ENCODE results near the gene EIF4G3. TPM values are rescaled to one million over a fixed set of nuclear protein-coding genes. Genes with fewer than 3 reads are reported as not detected.
A peak's percentile ranks its signal among the peaks of the same experiment; 100 is the strongest.

Gene EIF4G3
- total RNA-seq, 1 experiment from 2014 or later, result 87.6 TPM

DNA sequence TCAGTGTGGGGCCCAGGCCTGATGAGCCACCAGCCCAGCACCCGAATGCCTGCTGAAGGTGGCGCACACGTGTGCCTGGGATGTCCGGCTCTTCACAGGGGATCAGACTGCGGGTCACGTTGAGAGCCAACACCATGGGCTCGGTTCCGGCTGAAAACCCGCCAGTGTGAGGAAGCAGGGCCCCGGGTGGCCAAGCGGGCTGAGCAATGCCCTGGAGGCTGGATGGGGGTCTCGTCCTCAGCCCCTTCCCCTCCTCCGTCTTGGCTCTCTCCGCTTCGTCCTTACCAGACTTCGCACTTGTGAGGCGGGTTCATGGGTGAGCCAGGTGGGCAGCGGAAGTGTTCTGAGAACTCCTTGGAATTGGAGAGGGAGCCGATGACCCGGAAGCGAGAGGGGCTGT lies 43.0 kb upstream of the EIF4G3 start:
- BruUV-seq (replicated peaks), result no TSS peak
- CTCF ChIA-PET, result interaction anchor here (0.6 to 0.7 kb wide), 2 partner anchors 269 to 376 kb away, joined by 3 read pairs; no protein-coding TSS in a partner anchor
- Mint-ChIP-seq H3K27me3 (ENCODE audit: insufficient read depth, unreplicated experiment) (no peaks in the 10 kb centered on the region), H3K9me3 (ENCODE audit: unreplicated experiment) (no peaks in the 10 kb centered on the region), H3K36me3 (ENCODE audit: insufficient read depth, unreplicated experiment) (peaks cover 37% of the 10 kb centered on the region), H3K4me1 (ENCODE audit: insufficient read depth, unreplicated experiment) (no peaks in the 10 kb centered on the region), H3K27ac (ENCODE audit: low read depth, unreplicated experiment) (no peak overlapping the region), H3K4me3 (ENCODE audit: unreplicated experiment) (no peak overlapping the region)
- POLR2A ChIA-PET, result no interaction called here
- no peak for DNase-seq (ENCODE audit: unreplicated experiment)
- TF ChIP-seq, protein P1, sequence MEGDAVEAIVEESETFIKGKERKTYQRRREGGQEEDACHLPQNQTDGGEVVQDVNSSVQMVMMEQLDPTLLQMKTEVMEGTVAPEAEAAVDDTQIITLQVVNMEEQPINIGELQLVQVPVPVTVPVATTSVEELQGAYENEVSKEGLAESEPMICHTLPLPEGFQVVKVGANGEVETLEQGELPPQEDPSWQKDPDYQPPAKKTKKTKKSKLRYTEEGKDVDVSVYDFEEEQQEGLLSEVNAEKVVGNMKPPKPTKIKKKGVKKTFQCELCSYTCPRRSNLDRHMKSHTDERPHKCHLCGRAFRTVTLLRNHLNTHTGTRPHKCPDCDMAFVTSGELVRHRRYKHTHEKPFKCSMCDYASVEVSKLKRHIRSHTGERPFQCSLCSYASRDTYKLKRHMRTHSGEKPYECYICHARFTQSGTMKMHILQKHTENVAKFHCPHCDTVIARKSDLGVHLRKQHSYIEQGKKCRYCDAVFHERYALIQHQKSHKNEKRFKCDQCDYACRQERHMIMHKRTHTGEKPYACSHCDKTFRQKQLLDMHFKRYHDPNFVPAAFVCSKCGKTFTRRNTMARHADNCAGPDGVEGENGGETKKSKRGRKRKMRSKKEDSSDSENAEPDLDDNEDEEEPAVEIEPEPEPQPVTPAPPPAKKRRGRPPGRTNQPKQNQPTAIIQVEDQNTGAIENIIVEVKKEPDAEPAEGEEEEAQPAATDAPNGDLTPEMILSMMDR (IDR thresholded peaks at IDR 0.05; ENCODE audit: unreplicated experiment), result no peak
- intact Hi-C loops (cut with micrococcal nuclease), result no loop called here

DNA sequence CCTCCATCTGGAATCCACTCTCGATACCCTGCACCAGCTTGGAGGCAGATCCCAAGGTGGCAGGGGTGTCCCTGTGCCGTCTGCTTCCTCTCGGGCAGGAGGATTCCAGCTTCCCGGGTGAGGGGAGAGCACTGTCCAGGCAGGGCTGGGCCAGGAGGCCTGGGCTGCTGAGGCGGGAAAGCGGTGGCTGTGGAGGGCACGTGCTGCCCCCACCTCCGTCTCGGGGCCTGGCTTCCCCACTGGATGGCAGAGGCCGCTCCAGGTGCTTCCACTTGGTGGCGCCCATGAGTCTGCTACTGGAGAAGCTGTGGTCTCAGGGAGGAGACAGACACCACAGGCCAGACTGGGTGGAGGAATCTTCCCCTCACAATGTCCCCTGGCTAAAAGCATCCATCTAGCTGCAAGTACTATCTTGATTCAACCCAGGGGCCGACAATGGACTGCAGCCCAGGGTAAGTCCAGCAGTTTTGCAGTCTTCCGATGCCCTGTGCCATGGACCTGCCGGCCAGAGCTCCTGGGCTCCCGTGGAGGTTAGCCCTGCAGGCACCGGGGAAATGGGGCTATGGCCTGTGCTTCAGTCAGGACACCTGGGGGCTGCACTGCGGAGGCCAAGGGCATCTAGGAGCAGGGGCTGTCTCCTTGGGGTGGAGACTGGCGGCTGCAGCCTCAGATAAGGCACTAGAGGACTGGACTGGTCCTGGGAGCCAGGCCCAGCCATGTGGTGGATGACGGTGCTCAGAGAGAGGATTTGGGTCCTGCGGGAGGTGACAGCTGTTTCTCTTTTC lies 41.3 kb upstream of the EIF4G3 start:
- BruUV-seq (replicated peaks), result no TSS peak
- no peak overlapping the region for H3K4me3 Mint-ChIP-seq (ENCODE audit: unreplicated experiment)

DNA sequence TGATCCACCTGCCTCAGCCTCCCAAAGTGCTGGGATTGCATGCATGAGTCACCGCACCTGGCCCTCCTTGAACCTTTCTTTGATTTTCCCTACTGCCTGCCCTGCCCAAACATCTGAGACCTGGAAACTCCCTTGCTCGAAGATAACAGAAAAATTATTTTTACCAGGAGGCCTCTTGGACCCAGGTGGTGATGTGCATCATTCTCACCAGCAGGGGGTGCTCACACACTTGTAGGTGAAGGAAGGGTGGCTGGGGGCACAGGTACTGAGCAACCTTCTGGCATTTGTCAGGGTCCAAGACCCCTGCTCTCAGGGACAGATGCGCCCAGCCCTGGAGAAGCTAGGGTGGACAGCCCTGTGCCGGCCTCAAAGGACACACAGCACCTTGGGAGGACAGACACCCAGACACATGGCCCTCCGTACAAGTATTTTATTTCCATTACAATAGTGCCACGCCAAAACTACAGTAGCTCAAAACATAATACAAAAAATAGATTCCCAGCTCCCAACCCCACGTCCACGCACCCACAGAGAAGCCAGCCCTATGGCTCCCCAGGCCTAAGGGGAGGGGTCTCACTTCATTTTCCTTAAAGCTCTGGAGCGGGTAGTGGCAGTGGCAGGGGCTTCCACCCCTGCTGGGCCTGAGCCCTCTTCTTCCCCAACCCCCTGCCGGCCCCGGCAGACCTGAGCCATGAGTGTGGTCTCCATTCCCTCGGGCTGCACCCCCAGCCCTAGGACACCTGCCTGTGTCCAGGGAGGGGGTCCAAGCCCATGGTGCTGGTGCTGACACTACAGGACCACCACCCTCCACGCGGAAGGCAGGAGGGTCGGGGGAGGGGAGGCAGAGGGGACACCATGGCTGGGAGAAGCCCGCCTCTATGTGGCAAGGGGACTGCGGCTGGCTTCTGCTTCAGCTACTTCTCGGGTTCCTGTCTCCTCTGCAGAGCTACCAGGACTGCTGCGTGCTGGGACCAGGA lies 40.4 kb upstream of the EIF4G3 start:
- no TSS peak for BruUV-seq (replicated peaks)
- TF ChIP-seq, protein P1 (IDR thresholded peaks at IDR 0.05; ENCODE audit: unreplicated experiment), result peak; percentile 87
- Mint-ChIP-seq H3K27ac (ENCODE audit: low read depth, unreplicated experiment) (no peak overlapping the region), H3K27me3 (ENCODE audit: insufficient read depth, unreplicated experiment) (no peaks in the 10 kb centered on the region), H3K4me1 (ENCODE audit: insufficient read depth, unreplicated experiment) (no peaks in the 10 kb centered on the region), H3K36me3 (ENCODE audit: insufficient read depth, unreplicated experiment) (peaks cover 34% of the 10 kb centered on the region), H3K9me3 (ENCODE audit: unreplicated experiment) (no peaks in the 10 kb centered on the region), H3K4me3 (ENCODE audit: unreplicated experiment) (no peak overlapping the region)
- intact Hi-C loops (cut with micrococcal nuclease), result loop anchor here (1.0 kb wide), 1 partner anchor 151 kb away; no protein-coding TSS in a partner anchor
- peak; percentile 65 for DNase-seq (ENCODE audit: unreplicated experiment)
- ChIA-PET POLR2A (no interaction called here), CTCF (interaction anchor here (0.5 to 3.4 kb wide), 24 partner anchors 9 to 1058 kb away, joined by 3 to 38 read pairs (median 4); no protein-coding TSS in a partner anchor)

More for the DNA sequence above, 41.3 kb upstream of the EIF4G3 start:
- ChIA-PET POLR2A (interaction anchor here (0.7 kb wide), 1 partner anchor 430 kb away, joined by 5 read pairs; no protein-coding TSS in a partner anchor), CTCF (interaction anchor here (0.5 to 3.4 kb wide), 16 partner anchors 9 to 886 kb away, joined by 3 to 38 read pairs (median 4); no protein-coding TSS in a partner anchor)
- Mint-ChIP-seq H3K27me3 (ENCODE audit: insufficient read depth, unreplicated experiment) (no peaks in the 10 kb centered on the region), H3K36me3 (ENCODE audit: insufficient read depth, unreplicated experiment) (peaks cover 37% of the 10 kb centered on the region), H3K4me1 (ENCODE audit: insufficient read depth, unreplicated experiment) (no peaks in the 10 kb centered on the region), H3K27ac (ENCODE audit: low read depth, unreplicated experiment) (no peak overlapping the region), H3K9me3 (ENCODE audit: unreplicated experiment) (no peaks in the 10 kb centered on the region)
- TF ChIP-seq, protein P1 (IDR thresholded peaks at IDR 0.05; ENCODE audit: unreplicated experiment), result peak; percentile 45
- intact Hi-C loops (cut with micrococcal nuclease), result loop anchor here (1.0 kb wide), 1 partner anchor 150 kb away; no protein-coding TSS in a partner anchor
- DNase-seq (ENCODE audit: unreplicated experiment), result peak; percentile 30

All from MCF 10A (cell line).